Transverse colon (tissue), 4 donors: ENCODE measurements around the gene UBASH3B. TPM values are rescaled to one million over a fixed set of nuclear protein-coding genes. Genes with fewer than 3 reads are reported as not detected.
A peak's percentile ranks its signal among the peaks of the same experiment; 100 is the strongest.

Experiments
- DNase-seq: peaks from one replicate; pipeline ENCODE4 v3.0.0-alpha.2; 2019
- H3K27ac ChIP-seq, 4 donors: fragments of 200-600 bp; sonication (generic); 2 replicates each; pipeline ENCODE4 v1.5.1; 2016 to 2018; ENCODE audit warnings: inconsistent platforms in 4 of 4
- H3K27me3 ChIP-seq: fragments of 200-600 bp; sonication (generic); 2 replicates; pipeline ENCODE4 v1.5.1; 2017; ENCODE audit warnings: inconsistent platforms
- H3K36me3 ChIP-seq, 4 donors: fragments of 200-600 bp; sonication (generic); 2 replicates each; pipeline ENCODE4 v1.5.1; 2017 to 2019; ENCODE audit warnings: inconsistent platforms in 4 of 4
- H3K4me1 ChIP-seq, 4 donors: fragments of 200-600 bp; sonication (generic); 2 replicates each; pipeline ENCODE4 v1.5.1; 2017 to 2020; ENCODE audit warnings: inconsistent platforms in 4 of 4
- H3K4me3 ChIP-seq, 4 donors: fragments of 200-600 bp; sonication (generic); 1 replicate in 1 of 4; 2 replicates in 3 of 4; pipeline versions ENCODE4 v1.5.1 to v1.6.1; 2017 to 2019; ENCODE audit warnings: inconsistent platforms in 4 of 4
- H3K9me3 ChIP-seq, 2 donors: fragments of 200-600 bp; sonication (generic); 2 replicates each; pipeline ENCODE4 v1.5.1; 2017 to 2019; ENCODE audit warnings: inconsistent platforms in 2 of 2
- CTCF ChIP-seq, 5 experiments: fragments of 200-600 bp in 3 of 5; fragments of 450-650 bp in 2 of 5; sonication (generic) in 3 of 5; IDR thresholded peaks; 1 replicate in 2 of 5; 2 replicates in 3 of 5; pipeline ENCODE4 v1.5.1; 2016 to 2017; ENCODE audit warnings: antibody characterized with exemption in 5 of 5, inconsistent platforms in 3 of 5, mild to moderate bottlenecking in 2 of 5, moderate library complexity in 1 of 5
- EP300 ChIP-seq: sonication (generic); formaldehyde crosslinking; IDR thresholded peaks from one replicate; pipeline ENCODE4 v1.6.1; 2017; ENCODE audit warnings: antibody characterized with exemption, low read depth
- POLR2A ChIP-seq: fragments of 450-650 bp; IDR thresholded peaks from one replicate; pipeline ENCODE4 v1.6.1; 2016; ENCODE audit warnings: antibody characterized with exemption, mild to moderate bottlenecking, moderate library complexity
- POLR2AphosphoS5 ChIP-seq, 3 donors: sonication (generic); formaldehyde crosslinking; IDR thresholded peaks; one replicate each; pipeline ENCODE4 v1.6.1; 2016; ENCODE audit warnings: antibody characterized with exemption in 3 of 3
- WGBS, 2 donors: methylation state at CpG; one replicate each; pipeline ENCODE4 v1.1.5; 2018; ENCODE audit warnings: low coverage in 1 of 2; 5-methylcytosine and 5-hydroxymethylcytosine counted together
- in situ Hi-C, 4 donors: fragments of 200-750 bp; cut with MboI; loops; one replicate each; pipeline versions ENCODE4 v1.15.0 to v1.15.1; 2017; ENCODE audit warnings: low sequenced_read_pairs in 3 of 4, low pct_ligation_motif_present in 1 of 4, low pct_unique_long_range_greater_than_20kb in 1 of 4
- intact Hi-C: fragments of 100-400 bp; cut with DNase I; formaldehyde crosslinking; loops from one replicate; pipeline ENCODE4 v1.15.1; 2023; ENCODE audit warnings: low total_unique reads
- total RNA-seq, 4 donors: library from RNA; depleted of rRNA; stranded (reverse); fragments of >200 nt; gene quantifications; one replicate each; pipeline ENCODE4 v1.1.0, GENCODE V29; 2016

The UBASH3B gene
- total RNA-seq, 4 donors from 2014 or later, result 2.0 to 101 (median 17.0) TPM

GRCh38 chr11:122665861-122666260 lies 10.3 kb downstream of the UBASH3B start:
- intact Hi-C loops (no loop called here), in situ Hi-C loops (no loop called here)
- Histone ChIP-seq H3K4me3 (no peak overlapping the region), H3K9me3 (no peaks in the 10 kb centered on the region), H3K36me3 (no peaks in the 10 kb centered on the region), H3K27me3 (no peaks in the 10 kb centered on the region), H3K27ac (peak overlapping the region in 1 of 4 donors; percentile 40), H3K4me1 (peaks cover 0 to 22% (median 2%) of the 10 kb centered on the region in 4 donors)
- DNase-seq, result no peak
- TF ChIP-seq POLR2A (no peak), CTCF (IDR thresholded peaks at IDR 0.05) (no peak), EP300 (no peak), POLR2AphosphoS5 (IDR thresholded peaks at IDR 0.05) (no peak)
- WGBS, 2 donors, result 64 to 70% methylated on average over 8 to 10 of the region's 10 CpGs

GRCh38 chr11:122666743-122667142 lies 11.2 kb downstream of the UBASH3B start:
- no peaks in the 10 kb centered on the region for H3K9me3 ChIP-seq
- H3K27me3 ChIP-seq, result no peaks in the 10 kb centered on the region
- H3K4me1 ChIP-seq, result peaks cover 0 to 22% (median 2%) of the 10 kb centered on the region in 4 donors
- DNase-seq, result no peak
- in situ Hi-C loops (no loop called here), intact Hi-C loops (no loop called here)
- no peak overlapping the region for H3K4me3 ChIP-seq
- no peaks in the 10 kb centered on the region for H3K36me3 ChIP-seq
- H3K27ac ChIP-seq, result no peak overlapping the region
- TF ChIP-seq CTCF (IDR thresholded peaks at IDR 0.05) (no peak), POLR2A (no peak), POLR2AphosphoS5 (IDR thresholded peaks at IDR 0.05) (no peak), EP300 (no peak)

- WGBS, 2 donors, result 43 to 66% methylated on average over 4 to 6 of the region's 6 CpGs
These were observed 13.1 kb downstream of the UBASH3B start for GRCh38 chr11:122668562-122669090.

GRCh38 chr11:122670131-122670530 lies 14.6 kb downstream of the UBASH3B start:
- Histone ChIP-seq H3K4me1 (peaks cover 0 to 28% (median 2%) of the 10 kb centered on the region in 4 donors), H3K27ac (no peak overlapping the region), H3K27me3 (no peaks in the 10 kb centered on the region), H3K9me3 (no peaks in the 10 kb centered on the region), H3K4me3 (no peak overlapping the region), H3K36me3 (no peaks in the 10 kb centered on the region)
- TF ChIP-seq POLR2AphosphoS5 (IDR thresholded peaks at IDR 0.05) (no peak), CTCF (IDR thresholded peaks at IDR 0.05) (no peak), EP300 (no peak), POLR2A (no peak)
- 88 to 100% methylated on average over 1 of the region's 1 CpG for WGBS, 2 donors
- DNase-seq, result no peak
- intact Hi-C loops (no loop called here), in situ Hi-C loops (no loop called here)

More at GRCh38 chr11:122668562-122669090, 13.1 kb downstream of the UBASH3B start:
- in situ Hi-C loops, result no loop called here
- peaks cover 0 to 25% (median 2%) of the 10 kb centered on the region in 4 donors for H3K4me1 ChIP-seq
- no peaks in the 10 kb centered on the region for H3K9me3 ChIP-seq
- TF ChIP-seq EP300 (no peak), POLR2AphosphoS5 (IDR thresholded peaks at IDR 0.05) (no peak), CTCF (IDR thresholded peaks at IDR 0.05) (no peak), POLR2A (no peak)
- DNase-seq, result no peak
- no peak overlapping the region for H3K4me3 ChIP-seq
- H3K27me3 ChIP-seq, result no peaks in the 10 kb centered on the region
- intact Hi-C loops, result no loop called here
- H3K27ac ChIP-seq, result peak overlapping the region in 2 of 4 donors; percentile 6 to 10
- no peaks in the 10 kb centered on the region for H3K36me3 ChIP-seq
